ENCODE results near the gene SCG3. TPM values are rescaled to one million over a fixed set of nuclear protein-coding genes. Genes with fewer than 3 reads are reported as not detected.

SCG3 gene
- total RNA-seq, 1 experiment from 2014 or later: 32.1 TPM

- Mint-ChIP-seq H3K36me3 (peaks cover 2% of the 10 kb centered on the region; the same call in 1 of the 2 replicates), H3K27ac (peak overlapping the region; percentile 51; the same call in 1 of the 2 replicates), H3K4me1 (no peaks in the 10 kb centered on the region), H3K27me3 (ENCODE audit: low read depth) (no peaks in the 10 kb centered on the region), H3K4me3 (no peak overlapping the region), H3K9me3 (no peaks in the 10 kb centered on the region)
- ATAC-seq (no peak), DNase-seq (ENCODE audit: low spot score) (no peak)
- ChIA-PET CTCF (interaction anchor here (1.2 kb wide), 1 partner anchor 68 kb away, joined by 3 read pairs; no protein-coding TSS in a partner anchor), POLR2A (no interaction called here)
- TF ChIP-seq USF2 (CRISPR knock-in tag; IDR thresholded peaks at IDR 0.05) (no peak), ATF6 (CRISPR knock-in tag; IDR thresholded peaks at IDR 0.05) (no peak), MAX (CRISPR knock-in tag; IDR thresholded peaks at IDR 0.05) (no peak), EMX1 (CRISPR knock-in tag; IDR thresholded peaks at IDR 0.05) (no peak), ZNF281 (CRISPR knock-in tag; IDR thresholded peaks at IDR 0.05) (no peak), HMGA2 (CRISPR knock-in tag; IDR thresholded peaks at IDR 0.05) (no peak), JUN (CRISPR knock-in tag; IDR thresholded peaks at IDR 0.05) (no peak), NFE2L1 (CRISPR knock-in tag; IDR thresholded peaks at IDR 0.05) (no peak), ZNF671 (CRISPR knock-in tag; IDR thresholded peaks at IDR 0.05) (no peak), CREM (CRISPR knock-in tag; IDR thresholded peaks at IDR 0.05) (no peak), ZNF121 (CRISPR knock-in tag; IDR thresholded peaks at IDR 0.05) (no peak), TCF7 (CRISPR knock-in tag; IDR thresholded peaks at IDR 0.05; ENCODE audit: low read depth) (no peak), E2F1 (CRISPR knock-in tag; IDR thresholded peaks at IDR 0.05) (no peak), OVOL2 (CRISPR knock-in tag; IDR thresholded peaks at IDR 0.05; ENCODE audit: borderline replicate concordance) (no peak)
These were observed 27.7 kb downstream of the SCG3 start for GRCh38 chr15:51709031-51709430.

- DNase-seq (ENCODE audit: low spot score) (no peak), ATAC-seq (no peak)
- H3K27me3 Mint-ChIP-seq (ENCODE audit: low read depth): no peaks in the 10 kb centered on the region
- TF ChIP-seq ZBTB43 (CRISPR knock-in tag; IDR thresholded peaks at IDR 0.05) (no peak), TEAD4 (CRISPR knock-in tag; IDR thresholded peaks at IDR 0.05) (no peak), NFE2L1 (CRISPR knock-in tag; IDR thresholded peaks at IDR 0.05) (no peak)
- ChIA-PET POLR2A (no interaction called here), CTCF (no interaction called here)
- H3K4me3 Mint-ChIP-seq: no peak overlapping the region
- H3K4me1 Mint-ChIP-seq: no peaks in the 10 kb centered on the region
- no peak overlapping the region for H3K27ac Mint-ChIP-seq
- H3K36me3 Mint-ChIP-seq: 0 out of 2 replicates have a peak, but pooled peaks cover 5% of the 10 kb centered on the region
- H3K9me3 Mint-ChIP-seq: no peaks in the 10 kb centered on the region
These were observed 32.9 kb downstream of the SCG3 start for GRCh38 chr15:51714162-51714561.

Data from WTC11 (cell line).